H1 (cell line): ENCODE measurements around the gene ARHGAP42. TPM values are rescaled to one million over a fixed set of nuclear protein-coding genes. Genes with fewer than 3 reads are reported as not detected.

Experiments used
- CHD2 ChIP-seq: IDR thresholded peaks from 2 replicates; pipeline ENCODE4 v1.6.1; 2012; ENCODE audit warnings: low read length, improper control_type of control experiment
- CREB1 ChIP-seq: IDR thresholded peaks from 2 replicates; pipeline ENCODE4 v1.6.1; 2012; ENCODE audit warnings: inconsistent platforms
- EZH2 ChIP-seq: fragments of 200-600 bp; sonication (generic); IDR thresholded peaks from 2 replicates; pipeline ENCODE4 v1.7.1; 2012; ENCODE audit warnings: low read depth, mild to moderate bottlenecking, moderate library complexity, low read length, inconsistent platforms; ENCODE audit not compliant: severe bottlenecking
- HDAC2 ChIP-seq, 2 experiments: fragments of 300-600 bp in 1 of 2; sonication (generic) in 1 of 2; IDR thresholded peaks; 2 replicates each; pipeline ENCODE4 v1.6.1; 2011 to 2012; ENCODE audit warnings: low read depth in 2 of 2, low read length in 2 of 2, mild to moderate bottlenecking in 2 of 2, moderate library complexity in 2 of 2, borderline replicate concordance in 1 of 2, inconsistent platforms in 1 of 2
- KDM1A ChIP-seq: fragments of 200-600, 300-600 bp; sonication (generic); IDR thresholded peaks from 2 replicates; pipeline ENCODE4 v1.7.1; 2016; ENCODE audit warnings: mild to moderate bottlenecking, low read length, borderline replicate concordance
- NRF1 ChIP-seq: IDR thresholded peaks from 2 replicates; pipeline ENCODE4 v1.6.1; 2011; ENCODE audit warnings: mild to moderate bottlenecking, low read depth, low read length, improper control_type of control experiment
- RNF2 ChIP-seq: fragments of 200-900, 300-1000 bp; sonication (generic); IDR thresholded peaks from 2 replicates; pipeline ENCODE4 v1.7.1; 2016; ENCODE audit warnings: borderline replicate concordance, low read depth, mild to moderate bottlenecking, antibody characterized with exemption, low read length; ENCODE audit not compliant: poor library complexity, severe bottlenecking; ENCODE audit errors: missing control alignments
- RXRA ChIP-seq: IDR thresholded peaks from 2 replicates; pipeline ENCODE4 v1.6.1; 2011; ENCODE audit warnings: low read depth, mild to moderate bottlenecking, low read length, moderate library complexity; ENCODE audit not compliant: insufficient read depth
- SRF ChIP-seq: IDR thresholded peaks from 2 replicates; pipeline ENCODE4 v1.6.1; 2011; ENCODE audit warnings: mild to moderate bottlenecking, low read depth, low read length, moderate library complexity
- YY1 ChIP-seq: IDR thresholded peaks from 2 replicates; pipeline ENCODE4 v1.6.1; 2011; ENCODE audit warnings: low read depth, mild to moderate bottlenecking, low read length
- polyA plus RNA-seq, 7 experiments: library from polyadenylated mRNA; depleted of rRNA in 3 of 7; stranded (reverse) in 5 of 7; unstranded in 2 of 7; fragments of >200 nt in 5 of 7; fragments of 200-250 nt in 2 of 7; gene quantifications; 1 replicate in 5 of 7; 2 replicates in 1 of 7; 4 replicates in 1 of 7; pipeline versions ENCODE4 v1.2.1 to v1.2.3, GENCODE V29; 2011 to 2013; ENCODE audit warnings: missing spikeins in 2 of 7, mixed read lengths in 2 of 7
- total RNA-seq: library from RNA; stranded (reverse); fragmentation: NEBNext Ultra II Directional; extraction: Animal tissue kit (Norgen Biotek cat#: 25700); gene quantifications from 2 replicates; pipeline ENCODE4 v1.2.1, GENCODE V29; 2021
- TF ChIP-seq, protein P1 (sequence below): fragments of 300-600 bp; sonication (generic); IDR thresholded peaks from 2 replicates; pipeline ENCODE4 v1.7.1; 2012; ENCODE audit warnings: low read length, moderate library complexity, mild to moderate bottlenecking, inconsistent platforms; ENCODE audit not compliant: insufficient replicate concordance

The ARHGAP42 gene
- total and polyA plus RNA-seq, 2 of the 8 experiments (the other 6 are each of a cell fraction or from before 2014, with no cell fraction given), result 22.2 to 33.5 TPM

DNA sequence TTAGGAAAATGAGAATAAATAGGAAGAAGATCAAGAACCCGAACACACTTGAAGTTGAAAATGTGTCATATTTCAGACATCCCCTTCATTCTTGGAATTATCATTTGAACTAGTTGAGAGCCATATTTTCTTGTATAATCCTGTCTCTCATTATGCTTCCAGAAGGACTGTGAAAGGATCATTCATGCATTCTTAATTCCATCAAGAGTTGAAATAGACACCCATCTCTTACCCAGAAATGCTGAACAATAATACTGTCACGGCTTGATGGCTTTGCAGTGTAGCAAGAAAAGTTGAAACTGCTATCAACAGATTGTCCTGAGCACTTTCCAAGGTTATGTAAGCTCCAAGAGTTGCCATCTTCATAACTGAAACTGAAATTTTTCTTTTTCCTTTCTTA is 79.7 kb downstream of the ARHGAP42 start (continued):
- TF ChIP-seq, protein P1, sequence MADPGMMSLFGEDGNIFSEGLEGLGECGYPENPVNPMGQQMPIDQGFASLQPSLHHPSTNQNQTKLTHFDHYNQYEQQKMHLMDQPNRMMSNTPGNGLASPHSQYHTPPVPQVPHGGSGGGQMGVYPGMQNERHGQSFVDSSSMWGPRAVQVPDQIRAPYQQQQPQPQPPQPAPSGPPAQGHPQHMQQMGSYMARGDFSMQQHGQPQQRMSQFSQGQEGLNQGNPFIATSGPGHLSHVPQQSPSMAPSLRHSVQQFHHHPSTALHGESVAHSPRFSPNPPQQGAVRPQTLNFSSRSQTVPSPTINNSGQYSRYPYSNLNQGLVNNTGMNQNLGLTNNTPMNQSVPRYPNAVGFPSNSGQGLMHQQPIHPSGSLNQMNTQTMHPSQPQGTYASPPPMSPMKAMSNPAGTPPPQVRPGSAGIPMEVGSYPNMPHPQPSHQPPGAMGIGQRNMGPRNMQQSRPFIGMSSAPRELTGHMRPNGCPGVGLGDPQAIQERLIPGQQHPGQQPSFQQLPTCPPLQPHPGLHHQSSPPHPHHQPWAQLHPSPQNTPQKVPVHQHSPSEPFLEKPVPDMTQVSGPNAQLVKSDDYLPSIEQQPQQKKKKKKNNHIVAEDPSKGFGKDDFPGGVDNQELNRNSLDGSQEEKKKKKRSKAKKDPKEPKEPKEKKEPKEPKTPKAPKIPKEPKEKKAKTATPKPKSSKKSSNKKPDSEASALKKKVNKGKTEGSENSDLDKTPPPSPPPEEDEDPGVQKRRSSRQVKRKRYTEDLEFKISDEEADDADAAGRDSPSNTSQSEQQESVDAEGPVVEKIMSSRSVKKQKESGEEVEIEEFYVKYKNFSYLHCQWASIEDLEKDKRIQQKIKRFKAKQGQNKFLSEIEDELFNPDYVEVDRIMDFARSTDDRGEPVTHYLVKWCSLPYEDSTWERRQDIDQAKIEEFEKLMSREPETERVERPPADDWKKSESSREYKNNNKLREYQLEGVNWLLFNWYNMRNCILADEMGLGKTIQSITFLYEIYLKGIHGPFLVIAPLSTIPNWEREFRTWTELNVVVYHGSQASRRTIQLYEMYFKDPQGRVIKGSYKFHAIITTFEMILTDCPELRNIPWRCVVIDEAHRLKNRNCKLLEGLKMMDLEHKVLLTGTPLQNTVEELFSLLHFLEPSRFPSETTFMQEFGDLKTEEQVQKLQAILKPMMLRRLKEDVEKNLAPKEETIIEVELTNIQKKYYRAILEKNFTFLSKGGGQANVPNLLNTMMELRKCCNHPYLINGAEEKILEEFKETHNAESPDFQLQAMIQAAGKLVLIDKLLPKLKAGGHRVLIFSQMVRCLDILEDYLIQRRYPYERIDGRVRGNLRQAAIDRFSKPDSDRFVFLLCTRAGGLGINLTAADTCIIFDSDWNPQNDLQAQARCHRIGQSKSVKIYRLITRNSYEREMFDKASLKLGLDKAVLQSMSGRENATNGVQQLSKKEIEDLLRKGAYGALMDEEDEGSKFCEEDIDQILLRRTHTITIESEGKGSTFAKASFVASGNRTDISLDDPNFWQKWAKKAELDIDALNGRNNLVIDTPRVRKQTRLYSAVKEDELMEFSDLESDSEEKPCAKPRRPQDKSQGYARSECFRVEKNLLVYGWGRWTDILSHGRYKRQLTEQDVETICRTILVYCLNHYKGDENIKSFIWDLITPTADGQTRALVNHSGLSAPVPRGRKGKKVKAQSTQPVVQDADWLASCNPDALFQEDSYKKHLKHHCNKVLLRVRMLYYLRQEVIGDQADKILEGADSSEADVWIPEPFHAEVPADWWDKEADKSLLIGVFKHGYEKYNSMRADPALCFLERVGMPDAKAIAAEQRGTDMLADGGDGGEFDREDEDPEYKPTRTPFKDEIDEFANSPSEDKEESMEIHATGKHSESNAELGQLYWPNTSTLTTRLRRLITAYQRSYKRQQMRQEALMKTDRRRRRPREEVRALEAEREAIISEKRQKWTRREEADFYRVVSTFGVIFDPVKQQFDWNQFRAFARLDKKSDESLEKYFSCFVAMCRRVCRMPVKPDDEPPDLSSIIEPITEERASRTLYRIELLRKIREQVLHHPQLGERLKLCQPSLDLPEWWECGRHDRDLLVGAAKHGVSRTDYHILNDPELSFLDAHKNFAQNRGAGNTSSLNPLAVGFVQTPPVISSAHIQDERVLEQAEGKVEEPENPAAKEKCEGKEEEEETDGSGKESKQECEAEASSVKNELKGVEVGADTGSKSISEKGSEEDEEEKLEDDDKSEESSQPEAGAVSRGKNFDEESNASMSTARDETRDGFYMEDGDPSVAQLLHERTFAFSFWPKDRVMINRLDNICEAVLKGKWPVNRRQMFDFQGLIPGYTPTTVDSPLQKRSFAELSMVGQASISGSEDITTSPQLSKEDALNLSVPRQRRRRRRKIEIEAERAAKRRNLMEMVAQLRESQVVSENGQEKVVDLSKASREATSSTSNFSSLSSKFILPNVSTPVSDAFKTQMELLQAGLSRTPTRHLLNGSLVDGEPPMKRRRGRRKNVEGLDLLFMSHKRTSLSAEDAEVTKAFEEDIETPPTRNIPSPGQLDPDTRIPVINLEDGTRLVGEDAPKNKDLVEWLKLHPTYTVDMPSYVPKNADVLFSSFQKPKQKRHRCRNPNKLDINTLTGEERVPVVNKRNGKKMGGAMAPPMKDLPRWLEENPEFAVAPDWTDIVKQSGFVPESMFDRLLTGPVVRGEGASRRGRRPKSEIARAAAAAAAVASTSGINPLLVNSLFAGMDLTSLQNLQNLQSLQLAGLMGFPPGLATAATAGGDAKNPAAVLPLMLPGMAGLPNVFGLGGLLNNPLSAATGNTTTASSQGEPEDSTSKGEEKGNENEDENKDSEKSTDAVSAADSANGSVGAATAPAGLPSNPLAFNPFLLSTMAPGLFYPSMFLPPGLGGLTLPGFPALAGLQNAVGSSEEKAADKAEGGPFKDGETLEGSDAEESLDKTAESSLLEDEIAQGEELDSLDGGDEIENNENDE, result no peak
- TF ChIP-seq YY1, result no peak
- no peak for TF ChIP-seq HDAC2 (IDR thresholded peaks at IDR 0.05; ENCODE audit: borderline replicate concordance in 1 of 2, low read depth in 2 of 2, low read length in 2 of 2)
- TF ChIP-seq CHD2, result no peak
- TF ChIP-seq NRF1, result no peak
- no peak for TF ChIP-seq RXRA
- TF ChIP-seq EZH2, result no peak
- no peak for TF ChIP-seq KDM1A
- no peak for TF ChIP-seq RNF2
- TF ChIP-seq SRF, result no peak
- no peak for TF ChIP-seq CREB1
